Stimulated activated CD4-positive, alpha-beta T cell treated with anti-CD3 and anti-CD28 coated beads, Interleukin-1b, Interleukin-23, amount 100 ng/mL, for 1 hour (primary cell): ENCODE data around the gene FBXW4.
A peak's percentile ranks its signal among the peaks of the same experiment; 100 is the strongest.
"Not testable (repeated sequence)": the region's sequence is repeated elsewhere in the genome, so short reads cannot be mapped to it uniquely, and the experiment has no call there.

Experiments
- DNase-seq, 2 donors: peaks; one replicate each; pipeline ENCODE4 v3.0.0-alpha.2; 2020; ENCODE audit warnings: low read depth in 2 of 2

The FBXW4 gene

GRCh38 chr10:101616415-101617101 is 78.4 kb downstream of the FBXW4 start:
- no peak for DNase-seq

- DNase-seq = no peak
These were observed 79.3 kb downstream of the FBXW4 start for GRCh38 chr10:101615525-101616116.

- DNase-seq = no peak
These were observed 80.1 kb downstream of the FBXW4 start for GRCh38 chr10:101614663-101615524.

GRCh38 chr10:101613646-101614045 is 81.3 kb downstream of the FBXW4 start:
- DNase-seq = no peak

- DNase-seq = no peak
These were observed 82.1 kb downstream of the FBXW4 start for GRCh38 chr10:101612872-101613271.

DNA sequence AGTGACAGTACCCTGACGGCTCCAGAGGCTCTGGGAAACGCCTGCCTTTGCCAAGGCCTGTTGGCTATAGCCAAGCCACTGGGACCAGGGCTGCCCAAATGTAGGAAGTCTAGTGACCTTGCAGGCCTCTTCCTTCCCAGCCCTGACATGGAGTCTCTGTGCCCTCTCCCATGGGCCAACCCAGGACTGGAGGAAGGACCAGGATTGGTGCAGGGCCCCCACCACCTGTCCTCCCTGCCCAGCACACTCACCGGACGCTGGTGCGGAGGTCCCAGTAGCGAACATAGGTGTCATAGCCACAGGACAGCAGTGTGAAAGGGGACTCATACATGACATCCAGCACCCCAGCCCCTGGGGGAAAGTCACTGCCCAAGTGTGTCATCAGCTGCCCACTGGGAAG is 82.9 kb downstream of the FBXW4 start:
- no peak for DNase-seq

DNA sequence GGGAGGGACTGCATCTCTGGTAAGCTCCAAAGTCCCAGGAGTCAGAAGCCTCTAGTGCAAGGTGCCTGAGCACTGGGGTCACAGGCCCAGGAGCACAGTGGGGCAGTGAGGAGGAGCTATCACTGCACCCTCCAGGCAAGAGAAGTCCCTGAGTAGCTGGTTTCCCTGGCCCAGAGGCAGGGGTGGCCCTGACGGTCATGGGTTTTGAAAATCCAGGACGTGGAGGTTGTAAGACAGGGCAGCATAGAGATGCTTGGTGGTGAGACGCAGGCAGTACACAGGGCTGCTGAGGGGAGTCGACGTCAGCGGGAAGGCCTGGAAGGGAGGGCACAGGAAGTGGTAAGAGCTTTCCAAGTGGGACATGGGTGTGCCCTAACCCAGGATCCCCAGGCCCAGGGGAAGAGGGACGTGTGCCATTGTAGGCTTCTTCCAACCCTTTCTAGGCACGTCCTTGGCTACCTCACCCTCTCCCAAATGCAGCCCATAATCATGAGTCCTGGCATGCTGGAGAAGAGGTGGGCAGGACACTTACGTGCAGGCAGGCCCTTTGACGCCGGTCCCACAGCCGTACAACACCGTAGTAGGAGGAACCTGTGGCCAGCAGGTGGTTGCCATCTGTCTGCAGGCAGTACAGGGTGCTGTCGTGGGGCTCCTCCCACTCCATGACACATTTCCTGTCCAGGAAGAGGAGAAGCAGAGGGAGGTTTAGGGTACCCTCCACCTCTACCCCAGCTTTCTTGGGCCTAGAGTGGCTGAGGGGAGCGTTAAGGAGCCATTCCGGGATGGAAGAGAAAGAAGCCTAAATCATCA is 83.7 kb downstream of the FBXW4 start:
- no peak for DNase-seq

DNA sequence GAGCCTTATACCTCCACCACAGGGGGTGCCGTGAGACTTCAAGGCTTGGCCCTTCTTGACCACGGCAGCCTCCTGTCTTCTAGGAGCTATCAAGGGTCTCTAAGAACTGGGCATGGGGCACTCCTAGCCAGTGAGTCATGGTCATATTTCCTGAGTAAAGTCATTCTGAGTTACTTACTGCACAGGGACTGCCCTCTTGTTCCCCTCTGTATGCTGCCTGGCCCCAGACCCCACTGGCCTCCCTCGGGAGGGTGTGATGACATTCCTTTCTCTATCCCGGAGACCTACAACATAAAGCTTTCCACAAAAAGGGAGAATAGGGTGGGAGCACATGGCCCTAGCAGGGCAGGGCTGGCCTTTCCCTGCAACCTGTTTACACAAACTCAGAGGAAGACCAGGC is 85.5 kb downstream of the FBXW4 start:
- no peak for DNase-seq

DNA sequence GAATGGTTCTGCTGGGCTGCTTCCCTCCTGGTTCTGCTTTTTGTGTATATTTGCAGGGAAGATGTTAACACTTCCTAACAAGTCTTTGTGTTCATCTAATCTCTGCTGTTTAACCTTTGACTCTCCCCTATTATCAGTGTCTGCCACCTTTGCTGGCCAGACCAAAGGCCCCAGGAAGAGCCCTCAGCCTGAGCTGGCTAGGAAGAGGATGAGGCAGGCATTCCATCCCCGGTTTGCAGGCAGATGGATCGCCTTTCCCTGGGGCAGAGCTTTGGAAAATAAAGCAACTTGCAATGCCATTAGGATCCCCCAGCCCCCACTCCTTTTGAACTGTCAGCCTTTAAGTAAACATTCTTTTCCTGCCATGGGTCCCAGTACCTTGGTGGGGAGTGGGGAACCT is 87.8 kb downstream of the FBXW4 start:
- DNase-seq = no peak

- peak in 1 of 2 donors; percentile 39 for DNase-seq
These were observed 92.1 kb downstream of the FBXW4 start for GRCh38 chr10:101602761-101603398.

DNA sequence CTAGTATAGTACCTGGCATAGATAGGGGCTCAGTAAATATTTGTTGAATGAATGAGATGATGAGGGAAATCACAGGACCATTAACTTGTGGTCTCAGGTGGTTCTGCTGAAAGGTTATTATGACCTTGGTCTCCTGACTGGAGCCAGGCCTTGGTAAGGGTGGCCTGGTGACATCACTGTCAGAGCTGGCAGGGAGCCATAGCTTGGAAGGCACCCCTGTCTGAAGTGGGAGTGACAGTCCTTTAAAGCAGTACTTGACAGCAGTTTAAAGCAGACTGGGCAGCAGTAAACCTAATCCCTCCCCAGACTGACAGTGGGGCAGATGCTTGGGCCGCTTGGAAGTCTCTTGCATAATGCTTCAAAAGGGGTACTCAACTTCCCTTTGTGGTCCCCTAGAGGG is 93.4 kb downstream of the FBXW4 start:
- DNase-seq = no peak

DNA sequence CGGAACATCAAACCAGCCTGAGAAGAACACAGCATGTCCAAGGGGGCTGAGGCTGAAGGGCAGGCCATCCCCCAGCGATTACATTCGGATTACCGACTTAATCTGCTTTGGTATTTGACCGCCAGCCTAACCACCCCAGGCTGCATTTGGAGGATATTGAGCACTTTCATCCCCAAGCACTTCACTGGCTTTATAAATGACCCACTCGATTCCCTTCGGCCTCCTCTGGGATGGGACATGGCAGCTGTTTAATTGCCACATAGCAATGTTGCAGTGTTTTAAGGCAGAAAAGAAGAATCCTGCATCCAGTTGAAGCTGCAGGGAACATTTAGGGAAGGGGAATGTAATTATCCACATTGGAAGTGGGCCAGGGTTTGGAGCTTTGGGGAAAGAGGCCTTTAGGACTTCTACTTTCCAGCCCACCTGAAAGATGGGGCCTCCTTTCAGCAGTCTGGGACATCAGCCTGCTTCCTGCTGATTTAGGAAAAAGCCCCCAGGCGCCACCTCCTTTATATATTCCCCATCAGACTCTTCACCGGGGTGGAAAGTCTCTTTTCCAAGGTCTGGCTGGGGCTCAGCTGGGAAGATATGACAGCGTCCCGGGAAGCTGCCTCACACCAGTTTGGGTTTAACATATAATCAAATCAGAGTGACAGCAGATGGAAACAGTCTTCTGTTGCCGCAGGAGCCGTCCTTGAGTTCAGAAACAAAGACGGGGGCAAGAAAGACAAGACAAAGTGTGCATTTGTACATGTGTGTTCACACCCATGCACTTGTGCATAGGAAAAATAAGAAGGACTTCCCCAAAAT is 97.7 kb downstream of the FBXW4 start:
- no peak for DNase-seq

DNA sequence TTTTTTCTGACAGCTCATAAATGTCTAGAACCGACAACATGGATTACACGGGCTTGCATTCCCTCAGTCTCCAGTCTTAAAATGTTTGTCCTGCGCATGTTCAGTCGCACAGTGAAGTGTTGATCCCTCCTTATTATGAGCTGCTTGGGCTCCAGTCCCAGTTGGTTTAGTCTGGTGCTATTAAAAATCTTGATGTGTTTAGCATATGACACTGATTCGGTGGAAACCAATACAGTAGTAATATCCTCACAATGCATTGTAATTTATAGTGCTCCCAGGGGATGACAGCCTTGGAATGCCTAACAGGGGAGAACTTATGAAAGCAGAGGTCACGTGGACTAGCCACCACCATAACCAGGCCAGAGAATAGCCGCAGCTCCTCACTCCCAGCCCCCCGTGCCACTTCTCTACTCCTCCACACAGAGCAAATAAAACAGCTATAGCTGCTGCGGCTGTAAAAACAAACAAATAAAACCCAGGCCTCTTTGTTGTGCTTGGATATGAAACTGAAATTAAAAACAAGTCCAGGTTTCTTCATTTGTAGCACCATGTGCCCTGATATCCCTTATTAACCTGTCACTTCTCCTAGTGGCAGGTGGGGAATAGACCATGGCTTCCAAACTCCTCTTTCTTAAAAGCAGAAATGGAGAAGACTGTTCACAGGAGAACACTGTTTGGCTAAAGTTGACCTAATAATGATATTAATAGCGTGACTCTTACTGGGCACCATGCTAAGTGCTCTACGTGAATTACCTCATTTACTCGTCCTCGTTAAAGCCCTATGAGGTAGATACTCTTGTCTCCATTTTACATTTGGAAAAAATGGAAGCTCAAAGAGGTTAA is 99.2 kb downstream of the FBXW4 start:
- DNase-seq = no peak

GRCh38 chr10:101593331-101593730 is 101.6 kb downstream of the FBXW4 start:
- DNase-seq = not testable (repeated sequence)

DNA sequence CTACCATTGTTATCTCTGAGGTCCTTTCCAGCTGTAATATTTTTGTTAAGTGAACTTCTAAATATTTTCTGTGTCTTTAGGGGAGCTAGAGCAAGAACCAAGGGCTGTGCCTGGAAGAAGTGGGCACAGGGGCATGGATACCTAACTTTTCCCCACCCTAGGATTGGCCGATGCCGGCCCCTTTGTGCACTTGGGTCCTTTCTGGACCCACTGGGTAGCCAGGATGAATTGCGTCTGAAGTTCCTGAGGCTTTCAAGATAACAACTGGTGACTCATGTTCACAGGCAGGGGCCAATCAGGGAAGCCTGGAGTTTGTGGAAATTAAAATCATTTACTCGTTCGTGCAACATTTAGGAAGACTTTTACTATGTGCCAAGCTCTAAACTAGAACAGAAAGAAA is 106.1 kb downstream of the FBXW4 start:
- no peak for DNase-seq

DNA sequence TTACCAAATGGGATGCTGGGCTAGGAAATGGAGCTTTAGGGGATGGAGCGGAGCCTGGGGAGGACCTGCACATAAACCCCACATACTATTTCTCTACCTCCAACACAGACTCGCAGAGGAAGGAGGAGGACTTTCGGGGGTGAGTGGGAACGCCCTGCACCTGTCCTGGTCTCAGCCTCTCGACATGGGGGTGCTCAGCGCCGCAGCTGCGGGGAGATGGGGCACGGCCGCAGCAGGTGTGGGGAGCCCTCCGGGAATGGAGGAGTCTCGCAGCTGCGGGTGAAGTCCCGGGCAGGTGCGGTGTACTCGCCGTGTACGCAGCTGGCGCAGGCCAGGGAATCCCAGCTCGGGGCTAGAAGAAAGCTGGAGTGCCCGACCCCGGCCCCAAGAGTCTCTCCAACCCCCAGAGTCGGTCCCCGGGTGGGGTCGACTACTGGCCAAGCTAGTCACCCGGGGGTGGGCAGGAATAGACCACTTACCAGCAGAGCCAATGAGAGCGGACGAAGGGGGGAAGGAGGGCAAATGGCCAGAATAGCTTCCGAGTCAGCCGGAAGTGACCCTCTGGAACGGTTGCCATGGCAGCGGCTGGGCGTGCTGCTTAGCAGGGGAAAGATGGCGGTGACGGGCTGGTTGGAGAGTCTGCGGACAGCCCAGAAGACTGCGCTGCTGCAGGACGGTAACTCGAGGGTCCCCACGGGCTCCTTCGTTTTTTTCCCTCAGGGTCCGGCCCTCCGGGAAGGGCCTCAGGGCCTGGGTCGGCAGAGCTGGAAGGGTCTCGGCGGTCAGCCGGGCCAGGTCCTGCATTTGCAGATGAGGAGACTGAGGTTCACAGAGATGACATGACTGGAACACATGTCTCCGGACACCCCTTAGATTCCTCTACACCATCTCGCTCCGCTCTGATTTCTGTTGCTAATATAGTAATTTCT is 107.0 kb downstream of the FBXW4 start, which contains the start of the genes DPCD and POLL:
TSS of gene DPCD (plus strand) at position 597 of the 929 bp plus-strand sequence. CDS start at position 613, 16 bp downstream.
TSS of gene POLL (minus strand) at position 533 of the 929 bp plus-strand sequence. CDS start 897 bp downstream, outside the sequence.
- peak; percentile 72 to 82 for DNase-seq

GRCh38 chr10:101585841-101586240 is 109.1 kb downstream of the FBXW4 start:
- no peak for DNase-seq
